Measurements from ENCODE around the gene MYO18A.

MYO18A gene

GRCh38 chr17:29038085-29038795 is 142.0 kb downstream of the MYO18A start:
- H3K27ac ChIP-seq (ENCODE audit: low read length), result no peak overlapping the region
- H3K27me3 ChIP-seq (ENCODE audit: control insufficient read depth, insufficient read depth, low read length), result no peaks in the 10 kb centered on the region
- no peak for DNase-seq (ENCODE audit: low read depth, low spot score)
- no peak overlapping the region for H3K4me3 ChIP-seq (ENCODE audit: low read length)
- no CpG with 5 or more reads among the region's 15 CpGs for WGBS (ENCODE audit: insufficient coverage, insufficient read length)
- H3K9me3 ChIP-seq (ENCODE audit: control insufficient read depth, insufficient read depth, low read length), result no peaks in the 10 kb centered on the region
- H3K36me3 ChIP-seq (ENCODE audit: control insufficient read depth, insufficient read depth, low read length), result no peaks in the 10 kb centered on the region
- H3K4me1 ChIP-seq (ENCODE audit: control insufficient read depth, insufficient read depth, low read length), result peaks cover 7% of the 10 kb centered on the region

GRCh38 chr17:29037739-29038084 is 142.5 kb downstream of the MYO18A start:
- Histone ChIP-seq H3K4me1 (ENCODE audit: control insufficient read depth, insufficient read depth, low read length) (peaks cover 4% of the 10 kb centered on the region), H3K27ac (ENCODE audit: low read length) (no peak overlapping the region), H3K9me3 (ENCODE audit: control insufficient read depth, insufficient read depth, low read length) (no peaks in the 10 kb centered on the region), H3K4me3 (ENCODE audit: low read length) (no peak overlapping the region), H3K27me3 (ENCODE audit: control insufficient read depth, insufficient read depth, low read length) (no peaks in the 10 kb centered on the region), H3K36me3 (ENCODE audit: control insufficient read depth, insufficient read depth, low read length) (no peaks in the 10 kb centered on the region)
- WGBS (ENCODE audit: insufficient coverage, insufficient read length), result no CpG with 5 or more reads among the region's 10 CpGs
- no peak for DNase-seq (ENCODE audit: low read depth, low spot score)

GRCh38 chr17:29036584-29036983 is 143.6 kb downstream of the MYO18A start:
- no CpG with 5 or more reads among the region's 5 CpGs for WGBS (ENCODE audit: insufficient coverage, insufficient read length)
- Histone ChIP-seq H3K4me1 (ENCODE audit: control insufficient read depth, insufficient read depth, low read length) (peaks cover 2% of the 10 kb centered on the region), H3K27ac (ENCODE audit: low read length) (no peak overlapping the region), H3K4me3 (ENCODE audit: low read length) (no peak overlapping the region), H3K27me3 (ENCODE audit: control insufficient read depth, insufficient read depth, low read length) (no peaks in the 10 kb centered on the region), H3K9me3 (ENCODE audit: control insufficient read depth, insufficient read depth, low read length) (no peaks in the 10 kb centered on the region), H3K36me3 (ENCODE audit: control insufficient read depth, insufficient read depth, low read length) (no peaks in the 10 kb centered on the region)
- DNase-seq (ENCODE audit: low read depth, low spot score), result no peak

- no peaks in the 10 kb centered on the region for H3K27me3 ChIP-seq (ENCODE audit: control insufficient read depth, insufficient read depth, low read length)
- H3K9me3 ChIP-seq (ENCODE audit: control insufficient read depth, insufficient read depth, low read length), result no peaks in the 10 kb centered on the region
- H3K4me1 ChIP-seq (ENCODE audit: control insufficient read depth, insufficient read depth, low read length), result peaks cover 2% of the 10 kb centered on the region
- H3K4me3 ChIP-seq (ENCODE audit: low read length), result no peak overlapping the region
- no peak overlapping the region for H3K27ac ChIP-seq (ENCODE audit: low read length)
- DNase-seq (ENCODE audit: low read depth, low spot score), result no peak
- no peaks in the 10 kb centered on the region for H3K36me3 ChIP-seq (ENCODE audit: control insufficient read depth, insufficient read depth, low read length)
- no CpG with 5 or more reads among the region's 1 CpG for WGBS (ENCODE audit: insufficient coverage, insufficient read length)
Observed at GRCh38 chr17:29034510-29034909, 145.7 kb downstream of the MYO18A start.

- Histone ChIP-seq H3K27me3 (ENCODE audit: control insufficient read depth, insufficient read depth, low read length) (no peaks in the 10 kb centered on the region), H3K36me3 (ENCODE audit: control insufficient read depth, insufficient read depth, low read length) (no peaks in the 10 kb centered on the region), H3K27ac (ENCODE audit: low read length) (no peak overlapping the region), H3K4me1 (ENCODE audit: control insufficient read depth, insufficient read depth, low read length) (peaks cover 2% of the 10 kb centered on the region), H3K4me3 (ENCODE audit: low read length) (no peak overlapping the region), H3K9me3 (ENCODE audit: control insufficient read depth, insufficient read depth, low read length) (no peaks in the 10 kb centered on the region)
- no peak for DNase-seq (ENCODE audit: low read depth, low spot score)
- no CpG with 5 or more reads among the region's 6 CpGs for WGBS (ENCODE audit: insufficient coverage, insufficient read length)
Observed at GRCh38 chr17:29032857-29033197, 147.4 kb downstream of the MYO18A start.

DNA sequence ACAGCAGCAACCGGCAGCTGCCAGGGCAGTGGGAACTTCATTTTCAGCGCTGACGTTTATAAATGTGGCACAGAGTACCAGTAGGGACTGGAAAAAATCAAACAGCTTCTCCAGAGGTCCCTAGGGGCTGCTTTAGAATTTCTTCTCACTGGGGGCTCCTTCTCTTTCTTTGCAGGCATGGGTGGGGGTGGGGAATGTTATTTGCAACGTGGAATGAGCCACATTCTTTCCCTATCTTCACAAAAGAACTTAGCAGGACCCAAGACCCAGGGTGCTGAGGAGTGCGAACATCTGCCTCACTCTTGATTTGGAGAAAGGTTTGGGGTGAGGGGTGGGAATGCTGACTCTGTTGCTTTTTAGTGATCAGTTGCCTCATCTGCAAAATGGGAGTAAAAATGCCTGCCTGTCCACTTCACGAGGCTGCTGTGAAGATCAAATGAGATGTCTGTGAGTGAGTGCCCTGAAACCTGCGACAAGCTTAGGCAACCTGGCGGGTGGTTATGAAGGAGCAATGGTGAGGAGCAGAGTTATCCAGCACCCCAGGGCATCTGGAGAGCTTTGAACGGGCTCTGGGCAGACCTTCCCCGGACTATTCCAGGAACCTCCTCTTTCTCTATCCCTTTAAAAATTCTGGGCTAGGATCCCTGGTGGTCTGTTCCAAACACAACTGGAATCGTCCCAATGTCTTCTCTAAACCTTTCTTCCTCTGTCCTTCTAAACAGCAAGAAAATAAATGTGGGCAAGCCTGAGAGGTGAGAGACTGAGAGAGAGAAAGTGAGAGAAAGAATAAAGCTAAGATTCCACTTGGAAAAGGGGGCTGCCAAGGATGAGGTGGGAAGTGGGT is 148.0 kb downstream of the MYO18A start:
- Histone ChIP-seq H3K27me3 (ENCODE audit: control insufficient read depth, insufficient read depth, low read length) (no peaks in the 10 kb centered on the region), H3K36me3 (ENCODE audit: control insufficient read depth, insufficient read depth, low read length) (no peaks in the 10 kb centered on the region), H3K4me1 (ENCODE audit: control insufficient read depth, insufficient read depth, low read length) (peaks cover 1% of the 10 kb centered on the region; the same call in 1 of the 2 replicates), H3K4me3 (ENCODE audit: low read length) (no peak overlapping the region), H3K27ac (ENCODE audit: low read length) (no peak overlapping the region), H3K9me3 (ENCODE audit: control insufficient read depth, insufficient read depth, low read length) (no peaks in the 10 kb centered on the region)
- WGBS (ENCODE audit: insufficient coverage, insufficient read length), result no CpG with 5 or more reads among the region's 11 CpGs
- no peak for DNase-seq (ENCODE audit: low read depth, low spot score)

DNA sequence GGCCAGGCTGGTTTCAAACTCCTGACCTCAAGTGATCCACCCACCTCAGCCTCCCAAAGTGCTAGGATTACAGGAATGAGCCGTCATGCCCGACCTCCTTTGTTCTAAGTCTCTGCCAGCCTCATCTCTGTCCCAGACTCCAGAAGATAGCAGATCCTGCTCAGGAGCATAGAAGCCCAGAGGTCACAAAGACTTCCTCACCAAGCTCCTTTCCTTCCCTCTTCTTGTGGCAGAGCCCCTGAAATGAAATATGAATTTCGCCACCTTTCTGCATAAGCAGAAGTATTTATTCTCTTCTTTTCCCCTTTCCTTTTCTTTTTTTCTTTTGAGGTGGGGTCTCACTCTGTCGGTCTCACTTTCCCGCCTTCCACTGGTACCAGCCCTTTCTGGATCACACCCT is 148.7 kb downstream of the MYO18A start:
- Histone ChIP-seq H3K27ac (ENCODE audit: low read length) (no peak overlapping the region), H3K9me3 (ENCODE audit: control insufficient read depth, insufficient read depth, low read length) (no peaks in the 10 kb centered on the region), H3K27me3 (ENCODE audit: control insufficient read depth, insufficient read depth, low read length) (no peaks in the 10 kb centered on the region), H3K36me3 (ENCODE audit: control insufficient read depth, insufficient read depth, low read length) (no peaks in the 10 kb centered on the region), H3K4me1 (ENCODE audit: control insufficient read depth, insufficient read depth, low read length) (peaks cover 1% of the 10 kb centered on the region; the same call in 1 of the 2 replicates), H3K4me3 (ENCODE audit: low read length) (no peak overlapping the region)
- WGBS (ENCODE audit: insufficient coverage, insufficient read length), result no CpG with 5 or more reads among the region's 5 CpGs
- no peak for DNase-seq (ENCODE audit: low read depth, low spot score)

GRCh38 chr17:29024316-29024952 is 155.8 kb downstream of the MYO18A start:
- Histone ChIP-seq H3K27ac (ENCODE audit: low read length) (no peak overlapping the region), H3K27me3 (ENCODE audit: control insufficient read depth, insufficient read depth, low read length) (no peaks in the 10 kb centered on the region), H3K4me1 (ENCODE audit: control insufficient read depth, insufficient read depth, low read length) (peaks cover 7% of the 10 kb centered on the region), H3K4me3 (ENCODE audit: low read length) (no peak overlapping the region), H3K9me3 (ENCODE audit: control insufficient read depth, insufficient read depth, low read length) (no peaks in the 10 kb centered on the region), H3K36me3 (ENCODE audit: control insufficient read depth, insufficient read depth, low read length) (no peaks in the 10 kb centered on the region)
- no CpG with 5 or more reads among the region's 6 CpGs for WGBS (ENCODE audit: insufficient coverage, insufficient read length)
- DNase-seq (ENCODE audit: low read depth, low spot score), result no peak

DNA sequence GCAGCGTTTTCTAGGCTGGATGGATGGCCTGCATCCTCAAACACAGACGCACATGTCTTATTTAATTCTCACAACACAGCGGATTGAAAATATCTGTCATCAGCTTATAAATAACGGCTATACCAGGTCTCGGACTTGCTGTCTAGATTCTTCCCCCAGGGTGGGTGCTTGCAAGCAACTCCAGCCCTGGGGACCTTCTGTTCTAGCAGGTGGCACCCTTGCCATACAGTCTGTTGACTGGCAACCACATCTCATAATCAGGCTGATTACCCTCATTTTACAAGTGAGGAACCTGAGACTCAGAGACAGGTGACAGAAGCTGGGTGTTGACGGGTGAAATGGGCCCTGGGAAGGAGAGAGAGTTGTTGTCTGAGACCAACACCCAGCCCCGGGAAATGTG is 158.1 kb downstream of the MYO18A start:
- Histone ChIP-seq H3K27ac (ENCODE audit: low read length) (no peak overlapping the region), H3K4me3 (ENCODE audit: low read length) (no peak overlapping the region), H3K36me3 (ENCODE audit: control insufficient read depth, insufficient read depth, low read length) (no peaks in the 10 kb centered on the region), H3K9me3 (ENCODE audit: control insufficient read depth, insufficient read depth, low read length) (no peaks in the 10 kb centered on the region), H3K4me1 (ENCODE audit: control insufficient read depth, insufficient read depth, low read length) (peaks cover 13% of the 10 kb centered on the region), H3K27me3 (ENCODE audit: control insufficient read depth, insufficient read depth, low read length) (no peaks in the 10 kb centered on the region)
- no CpG with 5 or more reads among the region's 7 CpGs for WGBS (ENCODE audit: insufficient coverage, insufficient read length)
- DNase-seq (ENCODE audit: low read depth, low spot score), result no peak

GRCh38 chr17:29021226-29021625 is 159.0 kb downstream of the MYO18A start:
- no CpG with 5 or more reads among the region's 7 CpGs for WGBS (ENCODE audit: insufficient coverage, insufficient read length)
- H3K27me3 ChIP-seq (ENCODE audit: control insufficient read depth, insufficient read depth, low read length), result no peaks in the 10 kb centered on the region
- H3K4me1 ChIP-seq (ENCODE audit: control insufficient read depth, insufficient read depth, low read length), result peaks cover 13% of the 10 kb centered on the region

More at GRCh38 chr17:29021226-29021625, 159.0 kb downstream of the MYO18A start:
- Histone ChIP-seq H3K4me3 (ENCODE audit: low read length) (no peak overlapping the region), H3K9me3 (ENCODE audit: control insufficient read depth, insufficient read depth, low read length) (no peaks in the 10 kb centered on the region), H3K36me3 (ENCODE audit: control insufficient read depth, insufficient read depth, low read length) (no peaks in the 10 kb centered on the region), H3K27ac (ENCODE audit: low read length) (no peak overlapping the region)
- no peak for DNase-seq (ENCODE audit: low read depth, low spot score)
